ENCODE measurements around the gene IGSF21. TPM values are rescaled to one million over a fixed set of nuclear protein-coding genes. Genes with fewer than 3 reads are reported as not detected.

IGSF21 gene
- total RNA-seq, 4 donors from 2014 or later, result 4.7 to 10.2 (median 5.9) TPM

- peaks cover 0 to 8% of the 10 kb centered on the region in 2 donors for H3K27me3 ChIP-seq
- no peak overlapping the region for H3K27ac ChIP-seq
- TF ChIP-seq EP300 (IDR thresholded peaks at IDR 0.05), result no peak
- no peak for TF ChIP-seq CTCF (IDR thresholded peaks at IDR 0.05)
- no peak for TF ChIP-seq POLR2A (IDR thresholded peaks at IDR 0.05)
- no peak for DNase-seq (ENCODE audit: low spot score in 2 of 2)
- 46 to 65% methylated on average over 10 of the region's 10 CpGs for WGBS, 2 donors
- H3K9me3 ChIP-seq, result peaks cover 0 to under 1% (median 0%) of the 10 kb centered on the region in 4 donors
- H3K4me3 ChIP-seq, result no peak overlapping the region
- no peaks in the 10 kb centered on the region for H3K36me3 ChIP-seq
- H3K4me1 ChIP-seq, result no peaks in the 10 kb centered on the region
Observed at GRCh38 chr1:18351735-18352134, 244.1 kb downstream of the IGSF21 start.

- Histone ChIP-seq H3K36me3 (no peaks in the 10 kb centered on the region), H3K27ac (no peak overlapping the region), H3K27me3 (peaks cover 0 to 8% of the 10 kb centered on the region in 2 donors), H3K9me3 (peaks cover 0 to 10% (median 0%) of the 10 kb centered on the region in 4 donors), H3K4me1 (no peaks in the 10 kb centered on the region), H3K4me3 (no peak overlapping the region)
- TF ChIP-seq POLR2A (IDR thresholded peaks at IDR 0.05) (no peak), CTCF (IDR thresholded peaks at IDR 0.05) (no peak), EP300 (IDR thresholded peaks at IDR 0.05) (no peak)
- DNase-seq (ENCODE audit: low spot score in 2 of 2), result no peak
- WGBS, 2 donors, result 34 to 39% methylated on average over 17 of the region's 17 CpGs
Observed at GRCh38 chr1:18352636-18353265, 245.2 kb downstream of the IGSF21 start.

- Histone ChIP-seq H3K27me3 (peaks cover 0 to 8% of the 10 kb centered on the region in 2 donors), H3K4me3 (no peak overlapping the region), H3K36me3 (no peaks in the 10 kb centered on the region), H3K27ac (no peak overlapping the region), H3K9me3 (peaks cover 0 to 11% (median 0%) of the 10 kb centered on the region in 4 donors), H3K4me1 (no peaks in the 10 kb centered on the region)
- DNase-seq (ENCODE audit: low spot score in 2 of 2), result no peak
- 89 to 94% methylated on average over 1 of the region's 1 CpG for WGBS, 2 donors
- no peak for TF ChIP-seq CTCF (IDR thresholded peaks at IDR 0.05)
- TF ChIP-seq EP300 (IDR thresholded peaks at IDR 0.05), result no peak
- no peak for TF ChIP-seq POLR2A (IDR thresholded peaks at IDR 0.05)
Observed at GRCh38 chr1:18353528-18353927, 245.9 kb downstream of the IGSF21 start.

- Histone ChIP-seq H3K4me1 (no peaks in the 10 kb centered on the region), H3K27ac (no peak overlapping the region), H3K27me3 (peaks cover 0 to 8% of the 10 kb centered on the region in 2 donors), H3K4me3 (no peak overlapping the region), H3K36me3 (no peaks in the 10 kb centered on the region), H3K9me3 (peaks cover 0 to 11% (median 0%) of the 10 kb centered on the region in 4 donors)
- TF ChIP-seq CTCF (IDR thresholded peaks at IDR 0.05) (no peak), POLR2A (IDR thresholded peaks at IDR 0.05) (no peak), EP300 (IDR thresholded peaks at IDR 0.05) (no peak)
- DNase-seq (ENCODE audit: low spot score in 2 of 2), result no peak
- WGBS, 2 donors, result 75 to 80% methylated on average over 2 of the region's 2 CpGs
Observed at GRCh38 chr1:18353992-18354391, 246.4 kb downstream of the IGSF21 start.

GRCh38 chr1:18354612-18355011, 247.0 kb downstream of the IGSF21 start:
- TF ChIP-seq EP300 (IDR thresholded peaks at IDR 0.05), result no peak
- TF ChIP-seq CTCF (IDR thresholded peaks at IDR 0.05), result no peak
- TF ChIP-seq POLR2A (IDR thresholded peaks at IDR 0.05), result no peak
- DNase-seq (ENCODE audit: low spot score in 2 of 2), result no peak
- Histone ChIP-seq H3K4me1 (no peaks in the 10 kb centered on the region), H3K36me3 (no peaks in the 10 kb centered on the region), H3K4me3 (no peak overlapping the region), H3K27me3 (peaks cover 0 to 11% of the 10 kb centered on the region in 2 donors), H3K9me3 (peaks cover 0 to 11% (median 0%) of the 10 kb centered on the region in 4 donors), H3K27ac (no peak overlapping the region)
- WGBS, 2 donors, result 15 to 16% methylated on average over 3 of the region's 3 CpGs

All from tibial nerve (tissue), 4 donors.